ENCODE results near the gene TPST2.

- TF ChIP-seq POLR2A (IDR thresholded peaks at IDR 0.05) (no peak), CTCF (IDR thresholded peaks at IDR 0.05) (no peak), POLR2AphosphoS5 (IDR thresholded peaks at IDR 0.05) (no peak)
Observed at GRCh38 chr22:26597026-26597425, 7.1 kb upstream of the TPST2 start.
